ENCODE results near the gene IQCK.
"Not testable (repeated sequence)": the region's sequence is repeated elsewhere in the genome, so short reads cannot be mapped to it uniquely, and the experiment has no call there.

Gene IQCK

GRCh38 chr16:19717741-19718623 lies at the start of gene IQCK, which contains the start of gene KNOP1:
Gene IQCK, plus strand, starts transcription at chr16:19718271. Its CDS starts 36 bp downstream, at chr16:19718307.
Gene KNOP1, minus strand, starts transcription at chr16:19718227. Its CDS starts 3,192 bp downstream, at chr16:19715035.
- peaks cover 34% of the 10 kb centered on the region for H3K36me3 ChIP-seq (ENCODE audit: control insufficient read depth, insufficient read depth, low read length)
- H3K9ac ChIP-seq (ENCODE audit: low read depth, low read length) = peak within 1 kb of the TSS; percentile 95
- no peaks in the 10 kb centered on the region for H3K27me3 ChIP-seq (ENCODE audit: control insufficient read depth, insufficient read depth, low read length)
- peak within 1 kb of the TSS; percentile 97 for H3K27ac ChIP-seq (ENCODE audit: low read depth, low read length)
- H3K4me1 ChIP-seq (ENCODE audit: control insufficient read depth, insufficient read depth, low read length) = peaks cover 19% of the 10 kb centered on the region
- H3K9me3 ChIP-seq (ENCODE audit: control insufficient read depth, insufficient read depth, low read length) = no peaks in the 10 kb centered on the region
- peak within 1 kb of the TSS; percentile 85 for H3K4me3 ChIP-seq (ENCODE audit: low read depth, low read length)

GRCh38 chr16:19672378-19672777 lies 45.7 kb upstream of the IQCK start:
- H3K27me3 ChIP-seq (ENCODE audit: control insufficient read depth, insufficient read depth, low read length) = no peaks in the 10 kb centered on the region
- peaks cover 39% of the 10 kb centered on the region for H3K36me3 ChIP-seq (ENCODE audit: control insufficient read depth, insufficient read depth, low read length)
- no peaks in the 10 kb centered on the region for H3K9me3 ChIP-seq (ENCODE audit: control insufficient read depth, insufficient read depth, low read length)
- H3K4me1 ChIP-seq (ENCODE audit: control insufficient read depth, insufficient read depth, low read length) = no peaks in the 10 kb centered on the region
- H3K27ac ChIP-seq (ENCODE audit: low read depth, low read length) = no peak overlapping the region
- no peak overlapping the region for H3K4me3 ChIP-seq (ENCODE audit: low read depth, low read length)
- H3K9ac ChIP-seq (ENCODE audit: low read depth, low read length) = no peak overlapping the region

- Histone ChIP-seq H3K4me3 (ENCODE audit: low read depth, low read length) (no peak overlapping the region), H3K27me3 (ENCODE audit: control insufficient read depth, insufficient read depth, low read length) (no peaks in the 10 kb centered on the region), H3K36me3 (ENCODE audit: control insufficient read depth, insufficient read depth, low read length) (peaks cover 36% of the 10 kb centered on the region), H3K27ac (ENCODE audit: low read depth, low read length) (no peak overlapping the region), H3K9ac (ENCODE audit: low read depth, low read length) (no peak overlapping the region), H3K4me1 (ENCODE audit: control insufficient read depth, insufficient read depth, low read length) (no peaks in the 10 kb centered on the region), H3K9me3 (ENCODE audit: control insufficient read depth, insufficient read depth, low read length) (no peaks in the 10 kb centered on the region)
These were observed 43.6 kb upstream of the IQCK start for GRCh38 chr16:19674485-19674884.

- no peaks in the 10 kb centered on the region for H3K9me3 ChIP-seq (ENCODE audit: control insufficient read depth, insufficient read depth, low read length)
- H3K36me3 ChIP-seq (ENCODE audit: control insufficient read depth, insufficient read depth, low read length) = peaks cover 25% of the 10 kb centered on the region; the same call in 1 of the 2 replicates
- H3K27me3 ChIP-seq (ENCODE audit: control insufficient read depth, insufficient read depth, low read length) = no peaks in the 10 kb centered on the region
- H3K27ac ChIP-seq (ENCODE audit: low read depth, low read length) = no peak overlapping the region
- no peak overlapping the region for H3K9ac ChIP-seq (ENCODE audit: low read depth, low read length)
- no peak overlapping the region for H3K4me3 ChIP-seq (ENCODE audit: low read depth, low read length)
- H3K4me1 ChIP-seq (ENCODE audit: control insufficient read depth, insufficient read depth, low read length) = no peaks in the 10 kb centered on the region
These were observed 40.7 kb upstream of the IQCK start for GRCh38 chr16:19677402-19677801.

GRCh38 chr16:19678804-19679203 lies 39.3 kb upstream of the IQCK start:
- no peaks in the 10 kb centered on the region for H3K9me3 ChIP-seq (ENCODE audit: control insufficient read depth, insufficient read depth, low read length)
- no peaks in the 10 kb centered on the region for H3K27me3 ChIP-seq (ENCODE audit: control insufficient read depth, insufficient read depth, low read length)
- peaks cover 35% of the 10 kb centered on the region for H3K36me3 ChIP-seq (ENCODE audit: control insufficient read depth, insufficient read depth, low read length)
- H3K4me1 ChIP-seq (ENCODE audit: control insufficient read depth, insufficient read depth, low read length) = no peaks in the 10 kb centered on the region
- H3K27ac ChIP-seq (ENCODE audit: low read depth, low read length) = no peak overlapping the region
- H3K9ac ChIP-seq (ENCODE audit: low read depth, low read length) = no peak overlapping the region
- H3K4me3 ChIP-seq (ENCODE audit: low read depth, low read length) = no peak overlapping the region

- not testable (repeated sequence) for H3K27me3 ChIP-seq (ENCODE audit: control insufficient read depth, insufficient read depth, low read length); H3K27ac ChIP-seq (ENCODE audit: low read depth, low read length); H3K4me3 ChIP-seq (ENCODE audit: low read depth, low read length); H3K4me1 ChIP-seq (ENCODE audit: control insufficient read depth, insufficient read depth, low read length); H3K9ac ChIP-seq (ENCODE audit: low read depth, low read length); H3K9me3 ChIP-seq (ENCODE audit: control insufficient read depth, insufficient read depth, low read length)
- peaks cover 40% of the 10 kb centered on the region for H3K36me3 ChIP-seq (ENCODE audit: control insufficient read depth, insufficient read depth, low read length)
These were observed 38.8 kb upstream of the IQCK start for GRCh38 chr16:19679281-19679680.

- H3K4me1 ChIP-seq (ENCODE audit: control insufficient read depth, insufficient read depth, low read length) = no peaks in the 10 kb centered on the region
- H3K4me3 ChIP-seq (ENCODE audit: low read depth, low read length) = no peak overlapping the region
- peaks cover 5% of the 10 kb centered on the region for H3K9me3 ChIP-seq (ENCODE audit: control insufficient read depth, insufficient read depth, low read length)
- H3K9ac ChIP-seq (ENCODE audit: low read depth, low read length) = no peak overlapping the region
- H3K27ac ChIP-seq (ENCODE audit: low read depth, low read length) = no peak overlapping the region
- peaks cover 48% of the 10 kb centered on the region for H3K36me3 ChIP-seq (ENCODE audit: control insufficient read depth, insufficient read depth, low read length)
- no peaks in the 10 kb centered on the region for H3K27me3 ChIP-seq (ENCODE audit: control insufficient read depth, insufficient read depth, low read length)
These were observed 37.2 kb upstream of the IQCK start for GRCh38 chr16:19680881-19681340.

- H3K36me3 ChIP-seq (ENCODE audit: control insufficient read depth, insufficient read depth, low read length) = peaks cover 53% of the 10 kb centered on the region
- H3K9me3 ChIP-seq (ENCODE audit: control insufficient read depth, insufficient read depth, low read length) = peaks cover 5% of the 10 kb centered on the region
- no peak overlapping the region for H3K27ac ChIP-seq (ENCODE audit: low read depth, low read length)
- H3K4me3 ChIP-seq (ENCODE audit: low read depth, low read length) = no peak overlapping the region
- H3K27me3 ChIP-seq (ENCODE audit: control insufficient read depth, insufficient read depth, low read length) = no peaks in the 10 kb centered on the region
- H3K4me1 ChIP-seq (ENCODE audit: control insufficient read depth, insufficient read depth, low read length) = no peaks in the 10 kb centered on the region
- H3K9ac ChIP-seq (ENCODE audit: low read depth, low read length) = no peak overlapping the region
These were observed 36.4 kb upstream of the IQCK start for GRCh38 chr16:19681637-19682036.

- Histone ChIP-seq H3K9ac (ENCODE audit: low read depth, low read length) (no peak overlapping the region), H3K36me3 (ENCODE audit: control insufficient read depth, insufficient read depth, low read length) (peaks cover 57% of the 10 kb centered on the region), H3K4me3 (ENCODE audit: low read depth, low read length) (no peak overlapping the region), H3K9me3 (ENCODE audit: control insufficient read depth, insufficient read depth, low read length) (peaks cover 5% of the 10 kb centered on the region), H3K4me1 (ENCODE audit: control insufficient read depth, insufficient read depth, low read length) (no peaks in the 10 kb centered on the region), H3K27ac (ENCODE audit: low read depth, low read length) (no peak overlapping the region), H3K27me3 (ENCODE audit: control insufficient read depth, insufficient read depth, low read length) (no peaks in the 10 kb centered on the region)
These were observed 34.4 kb upstream of the IQCK start for GRCh38 chr16:19683453-19684236.

GRCh38 chr16:19685176-19685575 lies 32.9 kb upstream of the IQCK start:
- Histone ChIP-seq H3K9ac (ENCODE audit: low read depth, low read length) (no peak overlapping the region), H3K4me1 (ENCODE audit: control insufficient read depth, insufficient read depth, low read length) (no peaks in the 10 kb centered on the region), H3K27me3 (ENCODE audit: control insufficient read depth, insufficient read depth, low read length) (no peaks in the 10 kb centered on the region), H3K27ac (ENCODE audit: low read depth, low read length) (no peak overlapping the region), H3K36me3 (ENCODE audit: control insufficient read depth, insufficient read depth, low read length) (peaks cover 58% of the 10 kb centered on the region), H3K4me3 (ENCODE audit: low read depth, low read length) (no peak overlapping the region), H3K9me3 (ENCODE audit: control insufficient read depth, insufficient read depth, low read length) (peaks cover 5% of the 10 kb centered on the region)

GRCh38 chr16:19687279-19687678 lies 30.8 kb upstream of the IQCK start:
- peaks cover 65% of the 10 kb centered on the region for H3K36me3 ChIP-seq (ENCODE audit: control insufficient read depth, insufficient read depth, low read length)

More at GRCh38 chr16:19687279-19687678, 30.8 kb upstream of the IQCK start:
- Histone ChIP-seq H3K27me3 (ENCODE audit: control insufficient read depth, insufficient read depth, low read length) (no peaks in the 10 kb centered on the region), H3K9me3 (ENCODE audit: control insufficient read depth, insufficient read depth, low read length) (peaks cover 5% of the 10 kb centered on the region), H3K9ac (ENCODE audit: low read depth, low read length) (no peak overlapping the region), H3K4me1 (ENCODE audit: control insufficient read depth, insufficient read depth, low read length) (no peaks in the 10 kb centered on the region), H3K4me3 (ENCODE audit: low read depth, low read length) (no peak overlapping the region), H3K27ac (ENCODE audit: low read depth, low read length) (peak overlapping the region; percentile 47)

All from HUES48 (cell line).